PC-3 (cell line): ENCODE results near the gene SPATA20. TPM values are rescaled to one million over a fixed set of nuclear protein-coding genes. Genes with fewer than 3 reads are reported as not detected.

ENCODE experiments used
- ATAC-seq: fragments of 200-7000 bp; cut with Tn5 transposase; 2 replicates; pipeline ENCODE4 v1.9.1; 2020; ENCODE audit warnings: mild to moderate bottlenecking, moderate library complexity
- BruUV-seq: library from RNA; stranded (reverse); fragments of 400-500 nt; replicated peaks from 2 replicates; lab custom pipeline; 2021; lab: Mats Ljungman, UMichigan
- CTCF ChIA-PET: fragments of 300-600 bp; sonication (Branson Sonifier 250); formaldehyde crosslinking; loops from one replicate; lab custom pipeline; 2022; ENCODE audit warnings: antibody characterized with exemption; lab: Charles Lee
- POLR2A ChIA-PET: fragments of 300-600 bp; sonication (Branson Sonifier 250); formaldehyde crosslinking; loops from one replicate; lab custom pipeline; 2022; ENCODE audit warnings: antibody characterized with exemption; ENCODE audit not compliant: unreplicated experiment; lab: Charles Lee
- DNase-seq: peaks from one replicate; pipeline ENCODE4 v3.0.0-alpha.2; 2015
- H2AFZ ChIP-seq: fragments of 300-600 bp; sonication (generic); 2 replicates; pipeline ENCODE4 v1.6.0; 2016; ENCODE audit warnings: antibody characterized with exemption, low read length
- H3F3A ChIP-seq: fragments of 300-600 bp; sonication (generic); one replicate; pipeline ENCODE4 v1.6.0; 2017; ENCODE audit warnings: antibody characterized with exemption, low read length, control low read depth, mild to moderate bottlenecking; ENCODE audit not compliant: unreplicated experiment
- H3K27ac ChIP-seq: fragments of 300-600 bp; sonication (generic); 2 replicates; pipeline ENCODE4 v1.5.1; 2016; ENCODE audit warnings: mild to moderate bottlenecking, low read length
- H3K27me3 ChIP-seq: fragments of 300-600 bp; sonication (generic); 2 replicates; pipeline ENCODE4 v1.6.1; 2016; ENCODE audit warnings: low read length, mixed read lengths
- H3K36me3 ChIP-seq: fragments of 300-600 bp; sonication (generic); 2 replicates; pipeline ENCODE4 v1.6.1; 2016; ENCODE audit warnings: low read depth, mixed run types, low read length, mixed read lengths
- H3K4me1 ChIP-seq: fragments of 300-600 bp; sonication (generic); 2 replicates; pipeline ENCODE4 v1.5.1; 2016; ENCODE audit warnings: low read length; ENCODE audit not compliant: insufficient read depth
- H3K4me2 ChIP-seq: fragments of 300-600 bp; sonication (generic); 2 replicates; pipeline ENCODE4 v1.6.0; 2016; ENCODE audit warnings: low read length
- H3K4me3 ChIP-seq: fragments of 300-600 bp; sonication (generic); 2 replicates; pipeline ENCODE4 v1.5.1; 2016; ENCODE audit warnings: mild to moderate bottlenecking, low read length, mixed read lengths
- H3K79me2 ChIP-seq: fragments of 300-600 bp; sonication (generic); 2 replicates; pipeline ENCODE4 v1.6.1; 2017; ENCODE audit warnings: low read length, mixed read lengths
- H3K9ac ChIP-seq: fragments of 300-600 bp; sonication (generic); 2 replicates; pipeline ENCODE4 v1.6.0; 2016; ENCODE audit warnings: mild to moderate bottlenecking, low read length
- H3K9me2 ChIP-seq: fragments of 300-600 bp; sonication (generic); replicated peaks from 2 replicates; pipeline ENCODE4 v1.6.1; 2016; ENCODE audit warnings: mixed run types, low read length, mixed read lengths
- H3K9me3 ChIP-seq: fragments of 300-600 bp; sonication (generic); 2 replicates; pipeline ENCODE4 v1.6.1; 2016; ENCODE audit warnings: low read length, mixed read lengths
- H4K20me1 ChIP-seq: fragments of 300-600 bp; sonication (generic); 2 replicates; pipeline ENCODE4 v1.6.1; 2016; ENCODE audit warnings: low read length, mixed read lengths
- EZH2 ChIP-seq: fragments of 300-600 bp; sonication (generic); IDR thresholded peaks from one replicate; pipeline ENCODE4 v1.6.1; 2017; ENCODE audit warnings: antibody characterized with exemption, mild to moderate bottlenecking, low read length; ENCODE audit not compliant: unreplicated experiment
- EZH2phosphoT487 ChIP-seq: fragments of 300-600 bp; sonication (generic); IDR thresholded peaks from 2 replicates; pipeline ENCODE4 v1.6.1; 2018; ENCODE audit warnings: mild to moderate bottlenecking, antibody characterized with exemption, low read length, borderline replicate concordance
- intact Hi-C: fragments of 100-400 bp; cut with micrococcal nuclease; formaldehyde crosslinking; loops from 2 replicates; pipeline ENCODE4 v1.9.0; 2023
- total RNA-seq: library from RNA; depleted of rRNA; stranded (reverse); fragments of >200 nt; gene quantifications from 2 replicates; pipeline ENCODE4 v1.2.3, GENCODE V29; 2014
- TF ChIP-seq, protein P1 (sequence below): fragments of 300-600 bp; sonication (generic); conservative IDR thresholded peaks from 2 replicates; pipeline ENCODE4 v1.5.1; 2017; ENCODE audit warnings: antibody characterized with exemption, low read depth, mild to moderate bottlenecking, low read length

Gene SPATA20
- total RNA-seq, 1 experiment from 2014 or later: 115 TPM

DNA sequence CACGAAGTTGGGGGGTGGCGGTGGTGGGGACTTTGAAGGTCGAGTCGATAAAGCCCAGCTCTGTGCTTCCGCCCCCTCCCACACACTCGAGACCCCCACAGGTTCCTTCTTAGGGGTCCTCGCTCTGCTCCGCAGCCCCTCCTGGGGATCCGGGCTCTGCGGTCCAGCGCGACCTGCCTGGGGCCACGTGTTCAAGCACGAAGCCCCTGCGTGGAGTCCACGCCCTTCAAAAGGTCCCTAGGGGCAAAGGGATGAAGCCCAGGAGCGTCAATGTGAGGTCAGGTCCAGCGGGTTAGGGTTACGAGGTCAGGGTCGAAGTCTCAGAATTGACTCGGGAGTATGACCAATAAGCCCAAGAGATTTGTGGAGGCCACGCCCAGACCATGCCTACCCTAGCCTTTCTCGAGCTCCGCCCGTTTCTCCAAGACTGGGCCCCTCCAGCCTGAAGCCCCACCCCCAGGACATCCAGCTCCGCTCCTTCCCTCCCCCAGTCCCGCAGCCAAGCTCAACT, 12.8 kb downstream of the SPATA20 start:
- Histone ChIP-seq H3K9me2 (no peaks in the 10 kb centered on the region), H3K9ac (no peak overlapping the region), H3K27ac (no peak overlapping the region), H3K4me1 (peaks cover 12% of the 10 kb centered on the region), H2AFZ (peak overlapping the region; percentile 42; the same call in 1 of the 2 replicates), H3K36me3 (no peaks in the 10 kb centered on the region), H3K4me2 (peak overlapping the region; percentile 75), H3K4me3 (peak overlapping the region; percentile 56), H3K79me2 (no peaks in the 10 kb centered on the region), H3K9me3 (no peaks in the 10 kb centered on the region), H4K20me1 (no peaks in the 10 kb centered on the region), H3K27me3 (peaks cover 30% of the 10 kb centered on the region), H3F3A (no peaks in the 10 kb centered on the region)
- CTCF ChIA-PET: interaction anchor here (0.6 to 0.8 kb wide), 2 partner anchors 9 to 137 kb away, joined by 3 to 4 read pairs; no protein-coding TSS in a partner anchor
- POLR2A ChIA-PET: interaction anchor here (0.5 kb wide), 1 partner anchor 135 kb away, joined by 3 read pairs; no protein-coding TSS in a partner anchor
- DNase-seq (peak; percentile 35), ATAC-seq (peak; percentile 45)
- TF ChIP-seq EZH2phosphoT487 (no peak), EZH2 (no peak)
- TF ChIP-seq, protein P1, sequence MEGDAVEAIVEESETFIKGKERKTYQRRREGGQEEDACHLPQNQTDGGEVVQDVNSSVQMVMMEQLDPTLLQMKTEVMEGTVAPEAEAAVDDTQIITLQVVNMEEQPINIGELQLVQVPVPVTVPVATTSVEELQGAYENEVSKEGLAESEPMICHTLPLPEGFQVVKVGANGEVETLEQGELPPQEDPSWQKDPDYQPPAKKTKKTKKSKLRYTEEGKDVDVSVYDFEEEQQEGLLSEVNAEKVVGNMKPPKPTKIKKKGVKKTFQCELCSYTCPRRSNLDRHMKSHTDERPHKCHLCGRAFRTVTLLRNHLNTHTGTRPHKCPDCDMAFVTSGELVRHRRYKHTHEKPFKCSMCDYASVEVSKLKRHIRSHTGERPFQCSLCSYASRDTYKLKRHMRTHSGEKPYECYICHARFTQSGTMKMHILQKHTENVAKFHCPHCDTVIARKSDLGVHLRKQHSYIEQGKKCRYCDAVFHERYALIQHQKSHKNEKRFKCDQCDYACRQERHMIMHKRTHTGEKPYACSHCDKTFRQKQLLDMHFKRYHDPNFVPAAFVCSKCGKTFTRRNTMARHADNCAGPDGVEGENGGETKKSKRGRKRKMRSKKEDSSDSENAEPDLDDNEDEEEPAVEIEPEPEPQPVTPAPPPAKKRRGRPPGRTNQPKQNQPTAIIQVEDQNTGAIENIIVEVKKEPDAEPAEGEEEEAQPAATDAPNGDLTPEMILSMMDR: no peak
- no TSS peak for BruUV-seq
- intact Hi-C loops: loop anchor here (5.0 kb wide), 1 partner anchor 73 kb away; the partner anchor contains the start of gene ABCC3

DNA sequence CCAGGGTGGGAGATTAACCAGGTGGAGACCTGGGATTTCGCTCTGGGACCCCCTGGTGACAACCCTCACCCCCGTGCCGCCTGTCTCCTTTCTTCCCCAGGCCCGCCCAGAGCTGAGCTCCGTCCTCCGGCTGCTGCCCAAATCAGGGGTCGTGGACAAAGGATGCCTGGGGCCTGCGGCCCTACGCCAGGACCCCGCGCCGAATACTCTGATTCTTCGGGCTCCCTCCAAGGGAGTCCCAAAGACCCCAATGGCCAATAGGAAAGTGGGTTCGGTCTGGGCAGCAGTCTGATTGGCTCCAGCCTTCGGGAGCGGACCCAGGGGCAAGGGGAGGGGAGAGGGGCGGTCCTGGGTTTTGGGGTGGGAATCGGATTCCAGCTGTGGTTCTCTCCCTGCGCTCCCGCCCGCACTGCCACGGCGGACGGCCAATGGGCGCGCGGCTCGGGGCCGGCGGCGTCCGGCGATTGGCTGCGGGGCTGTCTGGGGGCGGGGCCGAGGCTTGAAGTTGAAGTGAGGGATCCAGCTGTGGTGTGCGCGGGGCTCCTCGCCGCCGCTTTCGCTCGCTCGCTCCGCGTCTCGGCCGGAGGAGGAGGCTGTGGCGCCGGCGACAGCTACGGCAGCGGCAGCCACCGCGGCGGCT, 13.3 kb downstream of the SPATA20 start, which contains the start of gene CACNA1G:
TSS of gene CACNA1G (plus strand) at position 531 of the 640 bp plus-strand sequence. CDS start 745 bp downstream, outside the sequence.
- Histone ChIP-seq H3K27me3 (peaks cover 30% of the 10 kb centered on the region), H3K4me1 (peaks cover 12% of the 10 kb centered on the region), H2AFZ (peak within 1 kb of the TSS; percentile 42; the same call in 1 of the 2 replicates), H3K9me3 (no peaks in the 10 kb centered on the region), H3K36me3 (no peaks in the 10 kb centered on the region), H3K79me2 (no peaks in the 10 kb centered on the region), H3K9ac (no peak within 1 kb of the TSS), H3K4me3 (peak within 1 kb of the TSS; percentile 56), H3K4me2 (peak within 1 kb of the TSS; percentile 75), H3K27ac (no peak within 1 kb of the TSS), H3F3A (no peaks in the 10 kb centered on the region), H3K9me2 (no peaks in the 10 kb centered on the region), H4K20me1 (no peaks in the 10 kb centered on the region)
- POLR2A ChIA-PET: interaction anchor here (0.6 kb wide), 1 partner anchor 59 kb away, joined by 9 read pairs; no protein-coding TSS in a partner anchor
- CTCF ChIA-PET: interaction anchor here (0.5 to 0.8 kb wide), 3 partner anchors 9 to 136 kb away, joined by 3 to 4 read pairs (median 3); no protein-coding TSS in a partner anchor
- intact Hi-C loops: loop anchor here (5.0 kb wide), 1 partner anchor 72 kb away; the partner anchor contains the start of gene ABCC3
- no peak for TF ChIP-seq EZH2phosphoT487
- TF ChIP-seq, protein P1: no peak
- no peak for TF ChIP-seq EZH2
- DNase-seq (peak; percentile 88), ATAC-seq (peak; percentile 94)
- no TSS peak for BruUV-seq
